ENCODE measurements around the gene BOC.

The BOC gene

GRCh38 chr3:113218011-113218680, 6.8 kb downstream of the BOC start:
- TF ChIP-seq CTCF (IDR thresholded peaks at IDR 0.05; ENCODE audit: low read depth, low read length, poor library complexity, severe bottlenecking): no peak
- no peaks in the 10 kb centered on the region for H3K4me1 ChIP-seq (ENCODE audit: control insufficient read depth, low read length)
- H3K79me2 ChIP-seq (ENCODE audit: control insufficient read depth, low read length): no peaks in the 10 kb centered on the region
- no peaks in the 10 kb centered on the region for H4K20me1 ChIP-seq (ENCODE audit: control insufficient read depth, insufficient read depth, low read depth, low read length)
- no peak overlapping the region for H3K27ac ChIP-seq (ENCODE audit: low read depth, low read length)
- no peak overlapping the region for H3K4me2 ChIP-seq (ENCODE audit: low read length)
- H3F3A ChIP-seq (ENCODE audit: control insufficient read depth, insufficient read depth): no peaks in the 10 kb centered on the region
- H3K27me3 ChIP-seq (ENCODE audit: control insufficient read depth, low read length): peaks cover 6% of the 10 kb centered on the region; the same call in 1 of the 2 replicates
- H3K4me3 ChIP-seq (ENCODE audit: low read length): no peak overlapping the region
- no peaks in the 10 kb centered on the region for H3K9me2 ChIP-seq (replicated peaks; ENCODE audit: control insufficient read depth, low read length)
- H3K9me3 ChIP-seq (ENCODE audit: control insufficient read depth, insufficient read depth, low read length): no peaks in the 10 kb centered on the region
- H3K36me3 ChIP-seq (ENCODE audit: control insufficient read depth, low read length): no peaks in the 10 kb centered on the region

GRCh38 chr3:113218681-113219045, 7.3 kb downstream of the BOC start:
- H3F3A ChIP-seq (ENCODE audit: control insufficient read depth, insufficient read depth): no peaks in the 10 kb centered on the region
- no peaks in the 10 kb centered on the region for H3K9me2 ChIP-seq (replicated peaks; ENCODE audit: control insufficient read depth, low read length)
- H4K20me1 ChIP-seq (ENCODE audit: control insufficient read depth, insufficient read depth, low read depth, low read length): no peaks in the 10 kb centered on the region
- no peak overlapping the region for H3K4me3 ChIP-seq (ENCODE audit: low read length)
- no peak overlapping the region for H3K4me2 ChIP-seq (ENCODE audit: low read length)
- no peaks in the 10 kb centered on the region for H3K9me3 ChIP-seq (ENCODE audit: control insufficient read depth, insufficient read depth, low read length)
- no peaks in the 10 kb centered on the region for H3K79me2 ChIP-seq (ENCODE audit: control insufficient read depth, low read length)
- no peaks in the 10 kb centered on the region for H3K4me1 ChIP-seq (ENCODE audit: control insufficient read depth, low read length)
- TF ChIP-seq EZH2phosphoT487 (IDR thresholded peaks at IDR 0.05; ENCODE audit: borderline replicate concordance, low read length): no peak
- TF ChIP-seq CTCF (IDR thresholded peaks at IDR 0.05; ENCODE audit: low read depth, low read length, poor library complexity, severe bottlenecking): no peak
- H3K27me3 ChIP-seq (ENCODE audit: control insufficient read depth, low read length): 0 out of 2 replicates have a peak, but pooled peaks cover 2% of the 10 kb centered on the region
- no peaks in the 10 kb centered on the region for H3K36me3 ChIP-seq (ENCODE audit: control insufficient read depth, low read length)
- no peak overlapping the region for H3K27ac ChIP-seq (ENCODE audit: low read depth, low read length)

GRCh38 chr3:113219605-113220300, 8.4 kb downstream of the BOC start:
- Histone ChIP-seq H3K9me2 (replicated peaks; ENCODE audit: control insufficient read depth, low read length) (no peaks in the 10 kb centered on the region), H3K27ac (ENCODE audit: low read depth, low read length) (no peak overlapping the region), H3K4me3 (ENCODE audit: low read length) (no peak overlapping the region), H3K36me3 (ENCODE audit: control insufficient read depth, low read length) (no peaks in the 10 kb centered on the region), H3F3A (ENCODE audit: control insufficient read depth, insufficient read depth) (no peaks in the 10 kb centered on the region), H3K4me2 (ENCODE audit: low read length) (no peak overlapping the region), H3K27me3 (ENCODE audit: control insufficient read depth, low read length) (no peaks in the 10 kb centered on the region), H3K79me2 (ENCODE audit: control insufficient read depth, low read length) (no peaks in the 10 kb centered on the region), H3K4me1 (ENCODE audit: control insufficient read depth, low read length) (no peaks in the 10 kb centered on the region), H4K20me1 (ENCODE audit: control insufficient read depth, insufficient read depth, low read depth, low read length) (no peaks in the 10 kb centered on the region), H3K9me3 (ENCODE audit: control insufficient read depth, insufficient read depth, low read length) (no peaks in the 10 kb centered on the region)
- TF ChIP-seq EZH2phosphoT487 (IDR thresholded peaks at IDR 0.05; ENCODE audit: borderline replicate concordance, low read length): no peak
- TF ChIP-seq CTCF (IDR thresholded peaks at IDR 0.05; ENCODE audit: low read depth, low read length, poor library complexity, severe bottlenecking): no peak

All from DOHH2 (cell line).